H1 (cell line): Measurements from ENCODE around the gene RBBP6. TPM values are rescaled to one million over a fixed set of nuclear protein-coding genes. Genes with fewer than 3 reads are reported as not detected.

Source experiments
- CTCF ChIA-PET: fragments of 300-600 bp; sonication (Branson Sonifier 250); formaldehyde crosslinking; loops from one replicate; lab custom pipeline; 2021; ENCODE audit not compliant: partially characterized antibody; lab: Charles Lee
- POLR2A ChIA-PET: fragments of 300-600 bp; sonication (Branson Sonifier 250); formaldehyde crosslinking; loops from one replicate; lab custom pipeline; 2021; ENCODE audit warnings: inconsistent platforms; ENCODE audit not compliant: partially characterized antibody; lab: Charles Lee
- DNase-seq, 2 experiments: peaks; one replicate each; pipeline versions ENCODE4 v3.0.0 to v3.0.0-alpha.2; 2010 to 2022; ENCODE audit warnings: low spot score in 2 of 2, low read depth in 1 of 2, mixed read lengths in 1 of 2
- FAIRE-seq: peaks from 2 replicates; lab custom pipeline; 2011; peaks lifted over from hg19 to GRCh38; lab: Jason Lieb, UNC
- H2AFZ ChIP-seq: 2 replicates; pipeline ENCODE4 v1.8.1; 2012; ENCODE audit warnings: low read length, inconsistent platforms
- H2AK5ac ChIP-seq: 2 replicates; pipeline ENCODE4 v1.6.1; 2013; ENCODE audit warnings: low read depth, low read length
- H2BK120ac ChIP-seq: replicated peaks from 2 replicates; pipeline ENCODE3; 2013; ENCODE audit warnings: low read depth, low read length, inconsistent platforms
- H2BK12ac ChIP-seq: 2 replicates; pipeline ENCODE4 v1.6.1; 2013; ENCODE audit warnings: low read depth, low read length
- H2BK15ac ChIP-seq: 2 replicates; pipeline ENCODE4 v1.6.1; 2013; ENCODE audit warnings: low read length
- H2BK20ac ChIP-seq: 2 replicates; pipeline ENCODE4 v1.6.1; 2013; ENCODE audit warnings: low read length
- H2BK5ac ChIP-seq: 2 replicates; pipeline ENCODE4 v1.6.1; 2013; ENCODE audit warnings: low read depth, low read length
- H3K14ac ChIP-seq: 2 replicates; pipeline ENCODE4 v1.6.1; 2013; ENCODE audit warnings: inconsistent platforms; ENCODE audit not compliant: insufficient read length
- H3K18ac ChIP-seq: 2 replicates; pipeline ENCODE4 v1.6.1; 2013; ENCODE audit warnings: low read length; ENCODE audit errors: extremely low read depth
- H3K23ac ChIP-seq: 2 replicates; pipeline ENCODE4 v1.6.1; 2013; ENCODE audit warnings: inconsistent platforms; ENCODE audit not compliant: insufficient read length
- H3K23me2 ChIP-seq: 2 replicates; pipeline ENCODE4 v1.6.1; 2013; ENCODE audit warnings: low read depth, low read length
- H3K27ac ChIP-seq: 2 replicates; pipeline ENCODE4 v1.6.1; 2011; ENCODE audit warnings: low read depth, low read length, inconsistent platforms
- H3K27me3 ChIP-seq, 4 experiments: replicated peaks in 1 of 4; 1 replicate in 1 of 4; 2 replicates in 3 of 4; pipeline versions ENCODE4 v1.6.1 to v1.8.1; 2011 to 2013; ENCODE audit warnings: low read length in 3 of 4, mild to moderate bottlenecking in 3 of 4, inconsistent platforms in 2 of 4, mixed read lengths in 2 of 4, moderate library complexity in 1 of 4; ENCODE audit not compliant: control insufficient read depth in 3 of 4, insufficient read depth in 3 of 4; ENCODE audit errors: extremely low read depth in 1 of 4
- H3K36me3 ChIP-seq, 4 experiments: 2 replicates each; pipeline versions ENCODE4 v1.6.1 to v1.8.1; 2011 to 2013; ENCODE audit warnings: mild to moderate bottlenecking in 4 of 4, low read length in 3 of 4, moderate library complexity in 2 of 4, control low read depth in 1 of 4, inconsistent platforms in 1 of 4; ENCODE audit not compliant: insufficient read depth in 4 of 4, control insufficient read depth in 2 of 4
- H3K4ac ChIP-seq: replicated peaks from 2 replicates; pipeline ENCODE3; 2013; ENCODE audit warnings: low read length, low read depth, mixed read lengths, inconsistent platforms; ENCODE audit not compliant: insufficient read length
- H3K4me1 ChIP-seq, 4 experiments: replicated peaks in 1 of 4; 1 replicate in 1 of 4; 2 replicates in 3 of 4; pipeline versions ENCODE4 v1.6.1 to v1.8.1; 2011 to 2013; ENCODE audit warnings: low read length in 3 of 4, inconsistent platforms in 2 of 4, mixed read lengths in 1 of 4; ENCODE audit not compliant: insufficient read depth in 4 of 4, control insufficient read depth in 3 of 4
- H3K4me2 ChIP-seq, 2 experiments: 2 replicates each; pipeline versions ENCODE4 v1.6.1 to v1.8.1; 2011 to 2013; ENCODE audit warnings: low read depth in 2 of 2, low read length in 2 of 2, control low read depth in 1 of 2, inconsistent platforms in 1 of 2, mild to moderate bottlenecking in 1 of 2; ENCODE audit not compliant: insufficient read depth in 1 of 2
- H3K4me3 ChIP-seq, 4 experiments: fragments of 200-600, 300-600 bp in 1 of 4; sonication (generic), shearing (Covaris generic), sonication (Bioruptor Twin) in 1 of 4; 2 replicates each; pipeline versions ENCODE4 v1.5.1 to v1.8.1; 2011 to 2016; ENCODE audit warnings: low read length in 4 of 4, low read depth in 3 of 4, control low read depth in 2 of 4, inconsistent platforms in 2 of 4, mild to moderate bottlenecking in 2 of 4, mixed read lengths in 1 of 4, moderate library complexity in 1 of 4; ENCODE audit not compliant: insufficient read depth in 2 of 4; ENCODE audit errors: extremely low read depth in 1 of 4
- H3K56ac ChIP-seq: replicated peaks from 2 replicates; pipeline ENCODE3; 2013; ENCODE audit warnings: low read depth, mild to moderate bottlenecking, mixed read lengths, low read length, inconsistent platforms; ENCODE audit not compliant: insufficient read length
- H3K79me1 ChIP-seq: 2 replicates; pipeline ENCODE4 v1.6.1; 2013; ENCODE audit warnings: low read depth, low read length, control low read depth
- H3K79me2 ChIP-seq, 2 experiments: 2 replicates each; pipeline versions ENCODE4 v1.6.1 to v1.8.1; 2012 to 2013; ENCODE audit warnings: low read length in 2 of 2, mild to moderate bottlenecking in 2 of 2, inconsistent platforms in 1 of 2; ENCODE audit not compliant: insufficient read depth in 2 of 2, control insufficient read depth in 1 of 2
- H3K9ac ChIP-seq, 4 experiments: replicated peaks in 1 of 4; 1 replicate in 1 of 4; 2 replicates in 3 of 4; pipeline versions ENCODE4 v1.6.1 to v1.8.1; 2011 to 2013; ENCODE audit warnings: low read depth in 3 of 4, low read length in 3 of 4, control low read depth in 2 of 4, mild to moderate bottlenecking in 2 of 4, moderate library complexity in 2 of 4, inconsistent platforms in 1 of 4; ENCODE audit errors: extremely low read depth in 1 of 4
- H3K9me3 ChIP-seq, 2 experiments: 2 replicates each; pipeline versions ENCODE4 v1.6.1 to v1.8.1; 2012 to 2013; ENCODE audit warnings: mild to moderate bottlenecking in 2 of 2, moderate library complexity in 2 of 2, control low read depth in 1 of 2, inconsistent platforms in 1 of 2, low read depth in 1 of 2, low read length in 1 of 2, mixed read lengths in 1 of 2; ENCODE audit not compliant: insufficient read depth in 2 of 2
- H4K20me1 ChIP-seq, 2 experiments: replicated peaks in 1 of 2; 2 replicates each; pipeline versions ENCODE3 to v1.8.1; 2011 to 2013; ENCODE audit warnings: inconsistent platforms in 2 of 2, low read length in 2 of 2, mild to moderate bottlenecking in 1 of 2; ENCODE audit not compliant: insufficient read depth in 2 of 2, control insufficient read depth in 1 of 2
- H4K5ac ChIP-seq: 2 replicates; pipeline ENCODE4 v1.6.1; 2013; ENCODE audit warnings: low read length, low read depth, mixed read lengths, inconsistent platforms; ENCODE audit not compliant: insufficient read length
- H4K8ac ChIP-seq: 2 replicates; pipeline ENCODE4 v1.8.0; 2013; ENCODE audit warnings: mild to moderate bottlenecking, moderate library complexity, low read length, inconsistent platforms; ENCODE audit not compliant: insufficient read depth; ENCODE audit errors: extremely low read depth
- H4K91ac ChIP-seq: replicated peaks from 2 replicates; pipeline ENCODE3; 2013; ENCODE audit warnings: low read length, mixed read lengths, inconsistent platforms; ENCODE audit not compliant: insufficient read length
- HDAC2 ChIP-seq, 2 experiments: fragments of 300-600 bp in 1 of 2; sonication (generic) in 1 of 2; IDR thresholded peaks; 2 replicates each; pipeline ENCODE4 v1.6.1; 2011 to 2012; ENCODE audit warnings: low read depth in 2 of 2, low read length in 2 of 2, mild to moderate bottlenecking in 2 of 2, moderate library complexity in 2 of 2, borderline replicate concordance in 1 of 2, inconsistent platforms in 1 of 2
- JUN ChIP-seq: IDR thresholded peaks from 2 replicates; pipeline ENCODE4 v1.6.1; 2011; ENCODE audit warnings: low read depth, mild to moderate bottlenecking, improper control_type of control experiment, low read length
- JUND ChIP-seq: IDR thresholded peaks from 2 replicates; pipeline ENCODE4 v1.6.1; 2011; ENCODE audit warnings: mild to moderate bottlenecking, improper control_type of control experiment, low read length
- KDM1A ChIP-seq: fragments of 200-600, 300-600 bp; sonication (generic); IDR thresholded peaks from 2 replicates; pipeline ENCODE4 v1.7.1; 2016; ENCODE audit warnings: mild to moderate bottlenecking, low read length, borderline replicate concordance
- MAFK ChIP-seq: IDR thresholded peaks from 2 replicates; pipeline ENCODE4 v1.6.1; 2012; ENCODE audit warnings: low read depth, mild to moderate bottlenecking, improper control_type of control experiment, low read length
- SIN3A ChIP-seq, 2 experiments: IDR thresholded peaks in 1 of 2; conservative IDR thresholded peaks in 1 of 2; 2 replicates each; pipeline ENCODE4 v1.6.1; 2011 to 2012; ENCODE audit warnings: low read length in 2 of 2, improper control_type of control experiment in 1 of 2, low read depth in 1 of 2, mild to moderate bottlenecking in 1 of 2
- SIX5 ChIP-seq: IDR thresholded peaks from 2 replicates; pipeline ENCODE4 v1.6.1; 2011; ENCODE audit warnings: mild to moderate bottlenecking, low read depth, low read length
- SP2 ChIP-seq: IDR thresholded peaks from 2 replicates; pipeline ENCODE4 v1.6.1; 2012; ENCODE audit warnings: mild to moderate bottlenecking, low read length, inconsistent platforms
- SP4 ChIP-seq: IDR thresholded peaks from 2 replicates; pipeline ENCODE4 v1.6.1; 2012; ENCODE audit warnings: low read length, inconsistent platforms
- TAF7 ChIP-seq: optimal IDR thresholded peaks from 2 replicates; pipeline ENCODE3; 2011; ENCODE audit warnings: low read depth, mild to moderate bottlenecking, inconsistent platforms, low read length, moderate library complexity, borderline replicate concordance
- TEAD4 ChIP-seq: IDR thresholded peaks from 2 replicates; pipeline ENCODE4 v1.6.1; 2012; ENCODE audit warnings: low read depth, low read length, inconsistent platforms, mixed read lengths
- USF2 ChIP-seq: IDR thresholded peaks from 2 replicates; pipeline ENCODE4 v1.6.1; 2011; ENCODE audit warnings: low read length, improper control_type of control experiment
- YY1 ChIP-seq: IDR thresholded peaks from 2 replicates; pipeline ENCODE4 v1.6.1; 2011; ENCODE audit warnings: low read depth, mild to moderate bottlenecking, low read length
- WGBS, 2 experiments: shearing (Covaris generic) in 1 of 2; methylation state at CpG; one replicate each; pipeline versions ENCODE4 v1.1.6 to v1.1.7; 2013 to 2015; ENCODE audit warnings: low lambda C conversion rate in 2 of 2, mixed read lengths in 2 of 2, inconsistent platforms in 1 of 2, low coverage in 1 of 2, missing lambda C conversion rate in 1 of 2; ENCODE audit not compliant: insufficient replicate concordance in 2 of 2, insufficient coverage in 1 of 2, insufficient read length in 1 of 2; ENCODE audit errors: extremely low coverage in 1 of 2, missing lambda C conversion rate in 1 of 2; 5-methylcytosine and 5-hydroxymethylcytosine counted together
- polyA plus RNA-seq, 7 experiments: library from polyadenylated mRNA; depleted of rRNA in 3 of 7; stranded (reverse) in 5 of 7; unstranded in 2 of 7; fragments of >200 nt in 5 of 7; fragments of 200-250 nt in 2 of 7; gene quantifications; 1 replicate in 5 of 7; 2 replicates in 1 of 7; 4 replicates in 1 of 7; pipeline versions ENCODE4 v1.2.1 to v1.2.3, GENCODE V29; 2011 to 2013; ENCODE audit warnings: missing spikeins in 2 of 7, mixed read lengths in 2 of 7
- total RNA-seq: library from RNA; stranded (reverse); fragmentation: NEBNext Ultra II Directional; extraction: Animal tissue kit (Norgen Biotek cat#: 25700); gene quantifications from 2 replicates; pipeline ENCODE4 v1.2.1, GENCODE V29; 2021
- TF ChIP-seq, protein P1 (sequence below): IDR thresholded peaks from 2 replicates; pipeline ENCODE4 v1.6.1; 2012; ENCODE audit warnings: inconsistent platforms

RBBP6 gene
- total and polyA plus RNA-seq, 2 of the 8 experiments (the other 6 are each of a cell fraction or from before 2014, with no cell fraction given) = 22.5 to 54.5 TPM

DNA sequence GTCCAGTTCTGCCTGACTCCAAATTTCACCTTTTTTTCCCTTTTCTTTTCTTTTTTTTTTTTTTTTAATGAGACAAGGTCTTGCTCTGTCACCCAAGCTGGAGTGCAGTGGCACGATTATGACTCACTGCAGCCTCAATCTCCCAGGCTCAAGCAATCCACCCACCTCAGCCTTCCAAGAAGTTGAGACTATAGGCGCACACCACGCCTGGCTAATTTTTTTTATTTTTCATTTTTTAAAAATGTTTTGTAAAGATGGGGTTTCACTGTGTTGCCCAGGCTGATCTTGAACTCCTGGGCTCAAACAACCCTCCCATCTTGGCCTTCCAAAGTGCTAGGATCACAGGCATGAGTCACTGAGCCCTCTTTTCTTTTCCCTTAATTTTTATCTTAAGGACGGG, 33.4 kb upstream of the RBBP6 start:
- no peak overlapping the region for H2AK5ac ChIP-seq
- no peak overlapping the region for H2AFZ ChIP-seq
- H4K91ac ChIP-seq = no peak overlapping the region
- H3K18ac ChIP-seq = no peak overlapping the region
- H3K4ac ChIP-seq = no peak overlapping the region
- H4K5ac ChIP-seq = no peak overlapping the region
- no peaks in the 10 kb centered on the region for H3K23me2 ChIP-seq
- no peaks in the 10 kb centered on the region for H3K79me2 ChIP-seq
- H3K23ac ChIP-seq = no peak overlapping the region
- POLR2A ChIA-PET = no interaction called here
- H3K27me3 ChIP-seq = no peaks in the 10 kb centered on the region
- FAIRE-seq = no peak
- no peaks in the 10 kb centered on the region for H3K4me1 ChIP-seq
- no peak overlapping the region for H2BK5ac ChIP-seq
- H3K4me2 ChIP-seq = no peak overlapping the region
- 97% methylated on average over 3 of the region's 4 CpGs; no CpG with 5 or more reads in 1 of the 2 experiments for WGBS, 2 experiments
- no peak overlapping the region for H2BK120ac ChIP-seq
- H3K27ac ChIP-seq = no peak overlapping the region
- H3K9me3 ChIP-seq = no peaks in the 10 kb centered on the region
- H2BK12ac ChIP-seq = no peak overlapping the region
- no peak for DNase-seq
- no peak overlapping the region for H3K14ac ChIP-seq
- no peaks in the 10 kb centered on the region for H3K79me1 ChIP-seq
- no peak overlapping the region for H4K8ac ChIP-seq
- no peak overlapping the region for H3K9ac ChIP-seq
- H3K4me3 ChIP-seq = no peak overlapping the region
- H2BK15ac ChIP-seq = 0 out of 2 replicates have a peak overlapping the region, but pooled peaks have one; percentile 81
- H3K36me3 ChIP-seq = no peaks in the 10 kb centered on the region
- no peaks in the 10 kb centered on the region for H4K20me1 ChIP-seq
- no peak overlapping the region for H3K56ac ChIP-seq
- CTCF ChIA-PET = interaction anchor here (0.7 to 6.4 kb wide), 19 partner anchors 10 to 490 kb away, joined by 3 to 55 read pairs (median 6); partner anchors contain the start of gene CACNG3
- no peak overlapping the region for H2BK20ac ChIP-seq
- no peak for TF ChIP-seq JUN
- no peak for TF ChIP-seq YY1
- TF ChIP-seq KDM1A = no peak
- TF ChIP-seq SP4 = no peak
- TF ChIP-seq JUND = no peak
- no peak for TF ChIP-seq SIN3A (conservative IDR thresholded peaks at IDR 0.05 in 1 of 2, IDR thresholded peaks at IDR 0.05 in 1 of 2; ENCODE audit: low read depth in 1 of 2, low read length in 2 of 2)
- TF ChIP-seq, protein P1, sequence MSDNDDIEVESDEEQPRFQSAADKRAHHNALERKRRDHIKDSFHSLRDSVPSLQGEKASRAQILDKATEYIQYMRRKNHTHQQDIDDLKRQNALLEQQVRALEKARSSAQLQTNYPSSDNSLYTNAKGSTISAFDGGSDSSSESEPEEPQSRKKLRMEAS = no peak
- no peak for TF ChIP-seq SIX5
- no peak for TF ChIP-seq SP2
- TF ChIP-seq HDAC2 (IDR thresholded peaks at IDR 0.05; ENCODE audit: borderline replicate concordance in 1 of 2, low read depth in 2 of 2, low read length in 2 of 2) = no peak
- no peak for TF ChIP-seq USF2
- no peak for TF ChIP-seq TAF7
- TF ChIP-seq MAFK = no peak
- TF ChIP-seq TEAD4 = no peak
